Measurements from ENCODE around the gene DELE1. TPM values are rescaled to one million over a fixed set of nuclear protein-coding genes. Genes with fewer than 3 reads are reported as not detected.
"Not testable (repeated sequence)": the region's sequence is repeated elsewhere in the genome, so short reads cannot be mapped to it uniquely, and the experiment has no call there.

The DELE1 gene
- total RNA-seq, 1 donor from 2014 or later = 69.5 TPM

- no peak for DNase-seq (ENCODE audit: extremely low read depth, low read depth, low spot score)
Measured at GRCh38 chr5:141883892-141884318, 39.8 kb upstream of the DELE1 start.

- DNase-seq (ENCODE audit: extremely low read depth, low read depth, low spot score) = no peak
Measured at GRCh38 chr5:141889282-141889871, 34.3 kb upstream of the DELE1 start.

- DNase-seq (ENCODE audit: extremely low read depth, low read depth, low spot score) = not testable (repeated sequence)
Measured at GRCh38 chr5:141890429-141890828, 33.2 kb upstream of the DELE1 start.

- DNase-seq (ENCODE audit: extremely low read depth, low read depth, low spot score) = no peak
Measured at GRCh38 chr5:141897425-141897824, 26.2 kb upstream of the DELE1 start.

GRCh38 chr5:141898448-141899049 is 25.1 kb upstream of the DELE1 start:
- no peak for DNase-seq (ENCODE audit: extremely low read depth, low read depth, low spot score)

- no peak for DNase-seq (ENCODE audit: extremely low read depth, low read depth, low spot score)
Measured at GRCh38 chr5:141902015-141902814, 21.5 kb upstream of the DELE1 start.

- DNase-seq (ENCODE audit: extremely low read depth, low read depth, low spot score) = no peak
Measured at GRCh38 chr5:141903261-141903660, 20.4 kb upstream of the DELE1 start.

- DNase-seq (ENCODE audit: extremely low read depth, low read depth, low spot score) = no peak
Measured at GRCh38 chr5:141904551-141904950, 19.1 kb upstream of the DELE1 start.

- no peak for DNase-seq (ENCODE audit: extremely low read depth, low read depth, low spot score)
Measured at GRCh38 chr5:141906517-141906916, 17.2 kb upstream of the DELE1 start.

- DNase-seq (ENCODE audit: extremely low read depth, low read depth, low spot score) = no peak
Measured at GRCh38 chr5:141906972-141907371, 16.7 kb upstream of the DELE1 start.

- no peak for DNase-seq (ENCODE audit: extremely low read depth, low read depth, low spot score)
Measured at GRCh38 chr5:141908796-141909195, 14.9 kb upstream of the DELE1 start.

GRCh38 chr5:141909212-141909611 is 14.5 kb upstream of the DELE1 start:
- no peak for DNase-seq (ENCODE audit: extremely low read depth, low read depth, low spot score)

- DNase-seq (ENCODE audit: extremely low read depth, low read depth, low spot score) = no peak
Measured at GRCh38 chr5:141910271-141910673, 13.4 kb upstream of the DELE1 start.

- no peak for DNase-seq (ENCODE audit: extremely low read depth, low read depth, low spot score)
Measured at GRCh38 chr5:141913560-141914198, 10.0 kb upstream of the DELE1 start.

- DNase-seq (ENCODE audit: extremely low read depth, low read depth, low spot score) = no peak
Measured at GRCh38 chr5:141914199-141914743, 9.4 kb upstream of the DELE1 start.

- DNase-seq (ENCODE audit: extremely low read depth, low read depth, low spot score) = no peak
Measured at GRCh38 chr5:141914797-141915196, 8.9 kb upstream of the DELE1 start.

GRCh38 chr5:141915881-141916336 is 7.8 kb upstream of the DELE1 start:
- no peak for DNase-seq (ENCODE audit: extremely low read depth, low read depth, low spot score)

GRCh38 chr5:141916522-141916921 is 7.1 kb upstream of the DELE1 start:
- no peak for DNase-seq (ENCODE audit: extremely low read depth, low read depth, low spot score)

- no peak for DNase-seq (ENCODE audit: extremely low read depth, low read depth, low spot score)
Measured at GRCh38 chr5:141917760-141918159, 5.9 kb upstream of the DELE1 start.

GRCh38 chr5:141919218-141920119 is 4.2 kb upstream of the DELE1 start:
- DNase-seq (ENCODE audit: extremely low read depth, low read depth, low spot score) = no peak
